Cardiac septum (tissue), 1 donor: ENCODE measurements around the gene LMO2. TPM values are rescaled to one million over a fixed set of nuclear protein-coding genes. Genes with fewer than 3 reads are reported as not detected.
"Not testable (repeated sequence)": the region's sequence is repeated elsewhere in the genome, so short reads cannot be mapped to it uniquely, and the experiment has no call there.

Experiments used
- DNase-seq: peaks from one replicate; pipeline ENCODE4 v3.0.0-alpha.2; 2020; ENCODE audit warnings: low spot score
- intact Hi-C: fragments of 100-400 bp; cut with DNase I; formaldehyde crosslinking; loops from one replicate; pipeline ENCODE4 v1.14.0; 2022
- total RNA-seq: library from RNA; stranded (reverse); fragmentation: NEBNext Ultra II Directional; extraction: Animal tissue kit (Norgen Biotek cat#: 25700); gene quantifications from one replicate; pipeline ENCODE4 v1.2.1, GENCODE V29; 2021
- donor health status: DM: no; HTN: no; CAD: no.

LMO2 gene
- total RNA-seq, 1 donor from 2014 or later: 10.9 TPM

DNA sequence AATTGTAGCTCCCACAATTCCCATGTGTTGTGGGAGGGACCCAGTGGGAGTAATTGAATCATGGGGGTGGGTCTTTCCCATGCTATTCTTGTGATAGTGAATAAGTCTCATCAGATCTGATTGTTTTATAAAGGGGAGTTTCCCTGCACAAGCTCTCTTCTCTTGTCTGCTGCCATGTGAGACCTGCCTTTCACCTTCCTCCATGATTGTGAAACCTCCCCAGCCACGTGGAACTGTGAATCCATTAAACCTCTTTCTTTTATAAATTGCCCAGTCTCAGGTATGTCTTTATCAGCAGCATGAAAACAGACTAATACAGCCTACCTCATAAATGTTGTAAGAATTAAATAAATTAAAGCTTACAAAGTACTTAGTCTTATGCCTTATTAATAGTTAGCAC is 25.5 kb upstream of the LMO2 start:
- intact Hi-C loops, DNase-seq: not testable (repeated sequence)

DNA sequence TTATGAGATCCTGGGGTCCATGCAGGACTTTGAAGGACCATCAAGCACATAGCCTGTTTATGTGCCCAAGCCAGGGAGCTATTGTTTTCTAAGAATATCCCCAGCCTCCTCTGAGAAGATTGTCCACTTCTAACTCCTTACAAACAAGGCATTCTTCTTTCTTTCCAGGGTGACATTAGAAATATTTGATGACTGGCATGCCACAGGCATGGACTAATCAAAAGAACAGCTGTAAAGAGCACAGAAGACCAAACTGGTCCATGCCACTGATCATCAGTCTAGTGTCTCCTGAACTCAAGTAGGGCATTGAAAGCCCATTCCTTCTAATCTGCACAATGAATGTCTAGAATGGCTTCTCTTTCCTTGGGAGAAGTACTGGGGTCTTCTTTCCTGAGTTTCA is 24.9 kb upstream of the LMO2 start:
- no peak for DNase-seq
- intact Hi-C loops: no loop called here

DNA sequence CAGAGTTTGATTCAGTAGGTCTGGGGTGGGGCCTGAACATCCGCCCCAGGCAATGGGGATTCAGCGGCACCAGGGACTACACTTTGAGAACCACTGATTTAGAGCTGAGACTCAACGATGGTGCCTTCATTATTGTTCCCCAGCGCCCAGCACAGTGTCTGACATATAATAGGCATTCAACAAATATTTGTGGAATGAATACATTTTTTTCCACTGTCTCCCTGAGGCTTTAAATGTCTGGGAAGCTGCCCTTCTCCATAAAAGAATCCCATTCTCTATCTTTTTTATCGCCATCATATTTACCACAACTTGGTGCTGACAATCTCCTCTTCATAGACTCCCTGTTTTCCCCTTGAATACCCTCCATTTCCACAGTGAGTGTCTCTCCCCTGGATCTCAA is 23.6 kb upstream of the LMO2 start:
- intact Hi-C loops: no loop called here
- DNase-seq: no peak

DNA sequence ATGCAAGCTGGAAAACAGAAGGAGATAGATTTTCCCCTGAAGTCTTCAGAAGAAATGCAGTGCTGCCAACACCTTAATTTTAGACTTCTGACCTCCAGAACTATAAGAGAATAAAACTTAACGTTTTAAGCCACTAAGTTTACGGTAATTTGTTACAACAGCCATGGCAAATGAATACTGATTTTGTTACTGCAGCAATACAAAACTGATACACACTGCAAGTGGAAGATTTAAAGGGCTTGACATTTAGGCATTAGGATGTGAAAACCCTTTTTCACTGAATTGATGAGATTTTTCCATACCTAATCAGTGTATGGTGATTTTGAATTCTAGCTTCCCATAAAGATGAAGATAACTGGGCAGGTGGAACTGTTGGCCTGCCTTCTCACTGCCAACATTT is 22.1 kb upstream of the LMO2 start:
- intact Hi-C loops: no loop called here
- no peak for DNase-seq

DNA sequence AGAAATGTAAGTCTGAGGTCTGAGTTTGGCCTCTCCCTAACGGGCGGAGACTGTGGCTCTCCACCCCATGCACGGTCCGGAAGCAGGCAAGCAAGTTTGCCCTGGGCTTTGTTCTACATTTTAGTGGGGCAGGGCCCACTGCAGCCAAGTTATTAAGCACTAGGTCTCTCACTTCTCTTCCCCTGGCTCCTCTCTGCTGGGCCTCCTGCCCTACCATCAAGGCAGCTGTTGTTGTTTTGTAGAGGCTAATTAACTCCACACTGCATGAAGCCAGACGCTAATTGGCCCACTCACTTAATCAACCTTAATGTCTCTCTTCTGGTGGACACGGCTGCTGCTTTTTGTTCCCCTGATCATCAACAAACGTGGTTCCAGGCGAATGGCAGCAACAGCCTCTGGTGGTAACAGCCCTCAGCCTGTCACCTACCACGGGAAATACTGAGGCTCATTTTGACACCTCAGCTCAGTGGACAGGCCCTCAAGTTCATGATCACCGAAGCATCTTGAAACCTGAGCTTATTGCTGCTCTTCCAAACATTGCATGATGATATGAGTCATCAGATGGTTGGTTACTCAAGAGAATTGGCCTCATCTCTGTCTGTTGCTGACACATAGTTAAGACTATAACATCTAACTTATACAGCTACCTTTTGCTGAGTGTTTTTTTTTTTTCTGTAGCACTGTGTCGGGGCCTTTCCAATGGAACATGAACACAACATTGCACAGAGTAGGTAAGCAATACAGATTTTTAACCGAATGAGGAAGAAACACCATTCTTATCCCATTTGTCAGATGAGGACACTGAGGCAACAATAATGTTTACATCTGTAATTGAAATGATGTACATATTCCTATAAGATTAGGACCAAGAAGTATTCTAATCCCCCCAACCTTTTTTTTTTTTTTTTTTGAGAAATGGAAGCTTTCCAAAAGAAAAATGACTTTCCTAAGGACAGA is 20.8 kb upstream of the LMO2 start:
- DNase-seq: no peak
- intact Hi-C loops: no loop called here

DNA sequence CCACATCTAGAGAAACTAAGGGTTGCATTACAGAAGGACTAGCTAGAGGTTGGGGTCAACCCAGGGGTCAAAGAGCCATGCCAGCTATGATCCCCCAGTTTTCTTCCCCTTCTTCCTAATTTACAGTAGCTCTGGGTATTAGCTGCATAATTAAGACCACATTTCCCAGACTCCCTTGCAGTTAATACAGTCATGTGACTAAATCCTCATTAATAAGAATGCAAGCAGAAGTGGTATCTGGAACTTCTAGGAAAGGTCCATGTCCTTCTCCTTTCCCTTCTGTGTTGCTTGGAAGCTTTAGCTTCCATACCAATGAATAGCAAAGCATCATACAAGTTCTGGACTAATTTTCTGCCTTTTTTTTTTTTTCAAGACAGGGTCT is 19.1 kb upstream of the LMO2 start:
- DNase-seq: no peak
- intact Hi-C loops: no loop called here

DNA sequence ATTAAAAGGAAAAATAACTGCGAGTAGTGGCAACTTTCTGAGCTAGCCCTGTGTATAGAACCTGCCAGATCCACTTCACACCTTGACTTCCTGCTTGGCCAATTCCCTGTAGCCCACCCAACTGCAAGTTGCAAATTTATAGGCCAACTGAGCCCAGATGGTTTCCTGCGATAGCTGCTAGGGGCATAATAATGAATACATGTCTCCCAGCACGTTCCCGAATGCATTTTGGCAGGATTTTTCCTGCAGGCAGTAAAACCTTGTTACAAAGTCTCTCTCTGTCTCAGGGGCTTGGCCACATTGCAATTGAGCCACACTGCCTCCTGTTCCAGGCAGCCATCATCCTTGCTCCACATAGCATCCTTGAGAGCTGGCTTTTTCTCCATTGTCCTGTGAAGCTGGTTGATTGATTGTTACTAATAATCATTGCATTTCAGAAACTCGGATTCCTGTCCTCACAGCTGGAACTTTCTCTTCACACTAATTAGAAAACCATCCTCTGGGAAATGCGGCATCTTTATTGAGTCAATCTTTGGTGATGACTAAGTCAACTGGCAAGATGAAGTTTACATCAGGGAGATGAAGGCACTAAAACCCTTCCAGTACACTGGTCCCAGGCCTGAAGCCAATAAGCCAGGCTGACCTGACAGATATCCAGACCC is 18.6 kb upstream of the LMO2 start:
- no peak for DNase-seq
- intact Hi-C loops: no loop called here

DNA sequence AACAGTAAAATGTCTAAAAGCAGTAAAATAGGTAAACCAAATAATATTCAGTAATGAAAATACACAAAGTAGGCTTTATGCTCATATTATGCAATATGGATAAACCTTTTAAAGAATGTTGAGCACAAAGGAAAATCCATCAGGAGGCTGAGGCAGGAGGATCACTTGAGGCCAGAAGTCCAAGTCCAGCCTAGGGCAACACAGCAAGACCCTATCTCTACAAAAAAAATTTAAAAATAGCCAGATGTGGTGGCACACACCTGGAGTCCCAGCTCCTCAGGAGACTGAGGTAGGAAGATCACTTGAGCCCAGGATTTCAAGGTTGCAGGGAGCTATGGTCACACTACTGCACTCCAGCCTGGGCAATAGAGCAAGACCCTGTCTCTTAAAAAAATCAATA is 17.7 kb upstream of the LMO2 start:
- no peak for DNase-seq
- intact Hi-C loops: no loop called here

DNA sequence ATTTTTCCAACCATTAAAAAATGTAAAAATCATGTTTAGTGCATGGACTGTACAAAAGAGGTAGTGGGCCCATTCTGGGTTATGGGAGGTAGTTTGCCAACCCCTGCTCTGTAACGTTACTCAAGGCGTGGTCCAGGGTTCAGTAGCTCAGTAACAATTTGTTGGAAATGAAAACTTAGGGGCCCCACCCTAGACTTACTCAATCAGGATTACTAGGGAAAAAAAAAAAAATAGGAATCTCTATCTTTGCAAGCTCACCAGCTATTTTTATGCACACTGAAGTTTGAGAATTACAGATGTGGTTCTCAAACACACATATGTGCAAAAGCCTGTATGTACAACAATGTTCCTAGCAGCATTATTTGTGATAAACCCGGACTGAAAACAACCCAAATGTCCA is 17.3 kb upstream of the LMO2 start:
- no peak for DNase-seq
- intact Hi-C loops: no loop called here

DNA sequence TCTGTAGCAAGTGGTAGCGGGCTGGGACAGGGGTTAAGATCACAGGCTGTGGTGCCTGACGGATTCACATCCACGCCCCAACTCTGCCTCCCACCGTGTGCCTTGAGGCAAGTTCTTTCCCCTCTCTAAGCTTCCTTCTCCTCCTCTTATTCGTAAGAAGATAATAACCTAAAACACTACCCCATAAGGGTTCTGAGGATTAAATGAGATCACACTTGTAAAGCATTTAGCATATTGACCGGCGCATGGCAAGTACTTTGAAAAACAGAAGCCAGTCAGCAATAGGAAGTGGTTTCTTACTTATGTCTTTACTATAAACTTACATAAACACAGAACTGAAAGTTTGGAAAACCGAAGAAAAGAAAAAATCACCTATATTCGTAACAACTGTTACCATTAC is 15.5 kb upstream of the LMO2 start:
- DNase-seq: no peak
- intact Hi-C loops: no loop called here

DNA sequence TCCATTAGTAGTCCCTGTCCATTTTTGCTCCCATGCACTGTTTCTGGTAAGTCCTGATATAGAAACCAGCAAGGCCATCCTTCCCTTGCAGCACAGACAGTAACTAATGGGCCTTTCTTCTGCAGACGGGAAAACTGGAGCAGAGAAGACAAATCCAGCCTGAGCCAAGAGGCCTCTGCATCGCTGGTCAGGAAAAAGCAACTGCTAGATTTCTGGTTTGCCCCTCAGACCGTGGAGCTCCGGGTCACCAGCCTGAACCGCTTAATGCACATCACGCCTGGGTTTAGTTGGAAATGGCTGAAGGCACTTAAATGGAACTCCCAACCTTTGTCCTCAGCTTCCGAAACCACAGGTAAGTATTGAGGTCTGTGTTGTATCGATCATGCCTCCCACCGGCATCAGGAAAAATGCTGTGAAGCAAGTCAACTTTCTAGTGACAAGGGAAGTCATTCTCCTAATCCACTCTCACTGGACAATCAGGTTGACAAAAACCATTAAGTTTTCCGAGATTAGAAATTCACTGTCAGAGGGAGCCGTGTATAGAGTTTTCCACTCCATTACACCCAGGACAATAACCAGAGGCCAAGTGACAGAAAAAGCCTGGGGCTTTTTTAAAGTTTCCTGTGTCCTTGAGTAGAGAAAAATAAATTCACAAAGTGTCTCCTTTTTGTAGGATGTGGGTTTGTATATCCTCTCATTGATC is 14.8 kb upstream of the LMO2 start:
- DNase-seq: no peak
- intact Hi-C loops: no loop called here

DNA sequence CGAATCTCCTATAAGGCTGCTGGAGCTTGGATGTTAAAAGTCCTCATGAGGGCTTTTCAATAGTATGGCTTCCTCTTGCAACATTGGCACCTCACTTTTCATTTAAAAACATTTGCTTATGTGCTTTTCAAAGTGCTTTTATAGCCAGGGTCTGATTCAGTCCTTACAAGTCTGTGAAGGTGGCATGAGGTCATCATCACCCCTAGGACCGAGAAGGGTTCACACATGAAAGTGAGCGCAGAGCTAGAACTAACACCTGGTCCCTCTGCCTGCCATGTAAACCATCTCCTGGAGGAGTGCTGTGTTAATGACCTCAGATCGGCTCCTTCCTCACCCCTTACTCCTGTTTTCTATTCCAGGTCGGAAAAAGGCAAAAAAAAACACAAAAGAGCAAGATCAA is 12.2 kb upstream of the LMO2 start:
- intact Hi-C loops: no loop called here
- no peak for DNase-seq

DNA sequence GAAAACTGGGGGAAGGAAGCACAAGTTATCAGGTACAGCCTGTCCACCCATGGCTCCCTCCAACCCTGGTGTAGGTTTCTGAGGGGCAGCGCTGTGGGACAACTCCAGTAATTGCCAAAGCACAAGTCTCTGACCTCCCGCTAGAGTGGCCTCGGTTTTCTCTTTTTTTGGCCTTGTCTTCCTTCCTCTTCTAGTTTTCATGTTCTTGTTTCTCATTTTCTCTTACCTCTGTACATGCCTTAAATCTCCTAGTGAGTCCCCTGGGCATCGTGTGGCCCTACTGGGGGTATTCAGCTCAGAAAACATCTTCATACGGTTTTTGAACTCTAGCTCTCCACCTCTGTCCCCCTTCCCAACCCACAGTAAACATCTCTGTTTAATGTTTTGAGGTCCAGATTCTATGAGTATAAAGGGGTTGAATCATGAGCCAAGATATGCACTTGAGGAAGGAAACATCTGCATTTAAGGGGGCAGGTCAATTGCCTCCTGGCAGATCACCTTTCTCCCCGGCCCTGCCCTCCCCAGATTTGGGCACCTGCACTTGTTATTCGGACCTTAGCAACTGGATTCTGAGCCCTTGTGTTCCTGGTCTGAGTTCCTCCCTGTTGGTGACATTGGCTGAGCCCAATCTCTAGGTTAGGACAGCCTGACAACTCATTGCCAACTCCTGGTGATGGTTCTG is 8.4 kb upstream of the LMO2 start:
- DNase-seq: no peak
- intact Hi-C loops: no loop called here

DNA sequence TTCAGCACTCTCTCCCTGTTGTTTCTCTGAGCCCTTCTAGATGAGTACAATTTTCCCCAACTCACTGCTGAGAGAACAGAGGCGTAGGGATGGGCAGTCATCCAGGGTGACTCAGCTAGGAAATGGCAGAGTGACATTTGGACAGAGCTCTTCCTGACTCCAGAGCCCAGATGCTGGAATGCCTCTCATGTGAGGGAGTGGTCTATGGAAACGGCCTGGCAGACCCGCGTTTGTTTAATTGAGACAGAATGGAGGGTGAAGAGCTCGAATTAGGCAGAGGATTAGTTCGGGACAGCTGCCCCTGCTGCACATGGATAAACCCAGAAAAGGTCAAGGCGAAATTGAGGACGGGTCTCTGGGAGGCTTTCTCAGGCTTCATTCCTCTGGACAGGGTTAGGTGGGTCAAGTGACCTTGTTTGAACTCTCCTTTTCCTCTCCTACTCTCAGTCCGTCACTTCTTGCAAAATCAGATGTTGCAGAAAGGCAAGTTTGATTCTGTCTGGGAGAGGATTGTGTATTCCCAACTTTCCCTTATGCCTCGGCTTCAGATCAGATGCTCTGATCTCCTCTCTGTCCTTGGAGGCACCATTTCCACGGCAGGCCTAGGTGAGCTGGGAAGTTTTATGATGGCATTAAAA is 7.6 kb upstream of the LMO2 start:
- intact Hi-C loops: no loop called here
- peak; percentile 87 for DNase-seq

DNA sequence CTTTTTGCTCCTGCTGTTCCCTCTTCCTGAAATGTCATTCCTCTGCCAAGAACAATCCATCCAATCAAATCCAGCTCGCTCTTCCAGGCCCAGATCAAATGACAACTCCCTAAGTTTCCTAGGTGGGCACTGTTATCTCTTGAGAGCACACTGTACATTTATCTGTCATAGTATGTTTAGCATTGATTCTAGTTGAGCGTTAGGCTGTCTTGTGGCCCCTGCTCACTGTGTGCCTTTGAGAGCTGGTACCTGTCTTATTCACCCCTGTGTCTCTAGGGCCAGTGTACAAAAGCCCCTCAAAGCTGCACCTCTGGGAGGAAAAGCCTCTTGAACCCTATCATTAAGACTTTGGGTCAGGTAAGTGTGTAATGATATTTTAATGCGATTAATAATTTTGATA is 7.1 kb upstream of the LMO2 start:
- no peak for DNase-seq
- intact Hi-C loops: no loop called here

DNA sequence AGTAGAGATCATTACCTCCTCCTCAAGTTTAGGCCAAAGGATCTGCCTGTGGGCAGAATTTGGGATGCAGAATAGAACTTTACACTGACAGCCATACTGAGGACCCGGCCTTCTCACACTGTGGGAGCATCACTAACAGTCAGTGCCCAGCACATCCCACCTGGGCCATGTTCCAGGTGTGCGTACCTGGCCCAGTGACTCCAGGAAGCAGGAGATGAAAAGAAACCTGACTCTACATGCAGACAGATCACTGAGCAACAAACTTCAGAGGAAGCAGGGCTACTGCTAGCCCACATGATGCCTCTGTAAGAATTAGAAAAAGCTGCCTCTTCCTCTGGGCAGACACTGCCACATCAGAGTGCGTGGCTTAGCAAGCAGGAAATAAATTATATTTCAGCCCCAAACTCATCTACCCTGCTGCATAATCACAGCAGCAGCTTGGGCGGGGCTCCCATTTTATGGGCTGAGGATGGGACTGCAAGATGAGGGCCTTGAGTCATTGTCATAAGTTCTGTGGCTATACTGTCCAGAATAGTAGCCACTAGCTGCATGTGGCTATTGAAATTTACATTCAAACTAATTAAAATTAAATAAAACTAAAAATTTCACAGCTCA is 6.0 kb upstream of the LMO2 start:
- intact Hi-C loops: no loop called here
- no peak for DNase-seq

DNA sequence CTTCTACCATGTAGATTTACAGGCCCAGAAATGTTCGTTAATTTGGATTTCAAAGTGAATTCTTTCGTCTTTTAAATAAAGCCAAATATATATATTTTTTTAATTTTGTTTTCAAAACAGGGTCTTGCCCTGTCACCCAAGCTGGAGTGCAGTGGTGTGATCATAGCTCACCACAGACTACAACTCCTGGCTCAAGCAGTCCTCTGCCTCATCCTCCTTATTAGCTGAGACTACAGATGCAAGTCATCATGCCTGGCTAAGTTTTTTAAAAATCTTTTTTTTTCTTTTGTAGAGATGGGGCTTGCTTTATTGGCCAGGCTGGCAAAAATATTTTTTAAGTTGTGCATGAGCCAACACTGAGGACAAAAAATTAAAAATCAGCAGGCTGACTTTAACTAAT is 5.0 kb upstream of the LMO2 start:
- intact Hi-C loops: no loop called here
- no peak for DNase-seq

DNA sequence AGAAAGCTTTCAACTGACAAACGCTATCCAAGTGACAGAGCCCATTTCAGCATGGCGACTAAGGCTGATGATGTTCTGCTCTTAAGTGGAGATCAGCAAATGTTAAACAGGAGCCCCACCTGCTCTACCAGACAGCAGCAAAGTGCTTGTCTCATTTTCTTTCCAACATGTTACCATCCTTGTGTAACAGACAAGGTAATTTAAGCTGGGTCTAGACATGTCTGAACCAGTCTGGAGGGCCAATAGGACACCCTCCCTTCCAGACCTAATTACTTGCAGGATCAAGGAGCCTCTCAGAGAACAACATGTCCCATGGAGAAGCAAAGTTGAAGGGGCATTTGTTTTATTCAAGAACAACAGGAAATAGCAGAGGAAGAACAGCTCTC is 3.9 kb upstream of the LMO2 start:
- intact Hi-C loops: no loop called here
- DNase-seq: no peak

DNA sequence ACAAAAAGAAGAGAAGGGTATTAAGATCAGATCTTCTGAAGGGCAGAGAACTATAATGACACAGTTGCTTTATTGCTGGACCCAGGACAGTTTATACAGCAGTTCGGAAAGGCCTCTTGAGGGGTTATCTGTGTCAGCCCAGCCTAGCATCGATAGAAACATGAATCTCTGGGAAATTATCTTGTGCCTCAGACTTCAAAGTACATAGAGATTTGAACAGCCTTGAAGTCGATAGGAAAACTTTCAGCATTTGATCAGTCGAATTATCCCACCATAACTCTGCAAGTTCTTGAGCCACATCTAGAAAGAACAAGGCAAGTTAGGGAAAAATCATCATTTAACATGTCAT is 2.5 kb upstream of the LMO2 start:
- DNase-seq: no peak
- intact Hi-C loops: no loop called here
